Heart left ventricle (tissue), 16 donors: ENCODE measurements around the gene FGF14. TPM values are rescaled to one million over a fixed set of nuclear protein-coding genes. Genes with fewer than 3 reads are reported as not detected.

Experiments used
- ATAC-seq, 4 donors: fragments of 200-7000 bp; cut with Tn5 transposase; one replicate each; pipeline ENCODE4 v1.9.1; 2020 to 2022; ENCODE audit warnings: moderate library complexity in 4 of 4, mild to moderate bottlenecking in 3 of 4, moderate number of reproducible peaks in 1 of 4
- DNase-seq, 5 donors: peaks; one replicate each; pipeline ENCODE4 v3.0.0-alpha.2; 2020
- H3K27ac ChIP-seq, 12 donors: fragments of 200-600 bp; sonication (generic) in 4 of 12; one replicate each; pipeline versions ENCODE4 v1.5.0 to v1.8.0; 2016 to 2022; ENCODE audit warnings: mild to moderate bottlenecking in 2 of 12
- H3K27me3 ChIP-seq, 9 donors: fragments of 200-600 bp; sonication (generic) in 2 of 9; one replicate each; pipeline versions ENCODE4 v1.5.1 to v1.8.0; 2016 to 2022; ENCODE audit warnings: mild to moderate bottlenecking in 3 of 9
- H3K36me3 ChIP-seq, 9 donors: fragments of 200-600 bp; sonication (generic) in 2 of 9; one replicate each; pipeline versions ENCODE4 v1.5.0 to v1.8.0; 2018 to 2022; ENCODE audit warnings: mild to moderate bottlenecking in 2 of 9
- H3K4me1 ChIP-seq, 12 donors: fragments of 200-600 bp; sonication (generic) in 4 of 12; one replicate each; pipeline versions ENCODE4 v1.5.0 to v1.8.0; 2016 to 2022; ENCODE audit warnings: mild to moderate bottlenecking in 3 of 12
- H3K4me3 ChIP-seq, 12 donors: fragments of 200-600 bp; sonication (generic) in 4 of 12; one replicate each; pipeline versions ENCODE4 v1.5.0 to v1.8.0; 2017 to 2022; ENCODE audit warnings: mild to moderate bottlenecking in 9 of 12, moderate library complexity in 4 of 12
- H3K9me3 ChIP-seq, 12 donors: fragments of 200-600 bp; sonication (generic) in 4 of 12; one replicate each; pipeline versions ENCODE4 v1.5.0 to v1.8.0; 2016 to 2022; ENCODE audit warnings: mild to moderate bottlenecking in 1 of 12
- POLR2A ChIP-seq, 2 donors: fragments of 450-650 bp; IDR thresholded peaks; one replicate each; pipeline ENCODE4 v1.6.1; 2017; ENCODE audit warnings: antibody characterized with exemption in 2 of 2, mild to moderate bottlenecking in 2 of 2, moderate library complexity in 2 of 2
- WGBS, 4 donors: extraction: QIAGEN DNeasy Blood & Tissue Kit in 2 of 4; methylation state at CpG; one replicate each; pipeline versions ENCODE4 v1.1.5 to v1.1.7; 2013 to 2018; 5-methylcytosine and 5-hydroxymethylcytosine counted together
- intact Hi-C, 10 donors: fragments of 100-400 bp; cut with DNase I; formaldehyde crosslinking; loops; one replicate each; pipeline versions ENCODE4 v1.11.1 to v1.14.2; 2022
- polyA plus RNA-seq, 2 donors: library from polyadenylated mRNA; stranded (reverse); fragments of 200-250 nt; gene quantifications; one replicate each; pipeline ENCODE4 v1.2.3, GENCODE V29; 2013
- total RNA-seq, 9 donors: library from RNA; depleted of rRNA in 2 of 9; stranded (reverse); fragments of >200 nt in 2 of 9; fragmentation: NEBNext Ultra II Directional in 3 of 9; extraction: Animal tissue kit (Norgen Biotek cat#: 25700) in 3 of 9; gene quantifications; one replicate each; pipeline versions ENCODE4 v1.1.0 to v1.2.4, GENCODE V29; 2016 to 2023
- TF ChIP-seq, protein P1 (sequence below), 12 donors: fragments of 200-600 bp; sonication (generic) in 4 of 12; IDR thresholded peaks; one replicate each; pipeline versions ENCODE4 v1.5.0 to v1.8.0; 2018 to 2022; ENCODE audit warnings: antibody characterized with exemption in 12 of 12, mild to moderate bottlenecking in 5 of 12
- donor health status: ischemic (EF 13 %, LVEDD 7.1; RV severe dilation, severe dysfunction).
- donor health status: healthy with polysubstance abuse.
- donor health status: DM: no; HTN: yes; CAD: no.
- donor health status: DM: no; HTN: no; CAD: no.
- donor health status: ischemic (EF 25% LVEDD 6.9; RV normal size, moderate dysfunction).
- donor health status: ischemic (EF 25% LVEDD 5.7; RV mildly dilated, moderate dysfunction).
- donor health status: healthy.
- donor health status: DM: yes; HTN: yes; CAD: no.
- donor health status: ischemic (EF 35%, LVEDD 5.7; RV mildly dilated, moderate dysfunction).
- donor health status: nonischemic (EF 11% LVEDD 7.7; RV severe dilation, severe dysfunction).
- donor health status: DM: yes; HTN: yes; CAD: no.
- donor health status: PGD.
- donor health status: ischemic (EF 29% LVEDD 5.4; RV normal size, mild dysfunction).
- donor health status: nonischemic (EF 23%, LVEDD 6.1; RV moderate dilation, normal function).

Gene FGF14
- total and polyA plus RNA-seq, 11 donors, result 0.14 to 6.3 (median 3.9) TPM

DNA sequence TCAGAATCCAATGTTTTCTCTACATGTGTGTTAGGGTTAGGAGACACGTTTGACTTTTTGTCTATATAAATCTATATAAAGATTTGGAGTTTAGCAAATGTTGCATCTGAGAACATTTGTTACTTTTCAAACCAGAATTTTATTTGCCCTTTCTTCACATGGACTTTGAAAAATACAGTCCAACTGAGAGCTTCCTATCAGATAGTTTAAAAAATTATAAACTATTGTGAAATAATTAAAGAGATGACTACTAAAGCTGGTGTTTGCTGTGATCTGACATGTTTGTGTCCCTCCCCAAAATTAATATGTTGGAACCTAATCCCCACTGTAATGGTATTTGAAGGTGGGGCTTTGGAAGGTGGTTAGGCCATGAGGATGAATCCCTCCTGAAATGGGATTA is 652.3 kb downstream of the FGF14 start:
- ATAC-seq (no peak), DNase-seq (no peak)
- 82 to 89% (median 86%) methylated on average over 1 of the region's 1 CpG for WGBS, 4 donors
- no peaks in the 10 kb centered on the region for H3K36me3 ChIP-seq
- no peak overlapping the region for H3K4me3 ChIP-seq
- no peak overlapping the region for H3K27ac ChIP-seq
- TF ChIP-seq POLR2A (IDR thresholded peaks at IDR 0.05), result no peak
- TF ChIP-seq, protein P1, sequence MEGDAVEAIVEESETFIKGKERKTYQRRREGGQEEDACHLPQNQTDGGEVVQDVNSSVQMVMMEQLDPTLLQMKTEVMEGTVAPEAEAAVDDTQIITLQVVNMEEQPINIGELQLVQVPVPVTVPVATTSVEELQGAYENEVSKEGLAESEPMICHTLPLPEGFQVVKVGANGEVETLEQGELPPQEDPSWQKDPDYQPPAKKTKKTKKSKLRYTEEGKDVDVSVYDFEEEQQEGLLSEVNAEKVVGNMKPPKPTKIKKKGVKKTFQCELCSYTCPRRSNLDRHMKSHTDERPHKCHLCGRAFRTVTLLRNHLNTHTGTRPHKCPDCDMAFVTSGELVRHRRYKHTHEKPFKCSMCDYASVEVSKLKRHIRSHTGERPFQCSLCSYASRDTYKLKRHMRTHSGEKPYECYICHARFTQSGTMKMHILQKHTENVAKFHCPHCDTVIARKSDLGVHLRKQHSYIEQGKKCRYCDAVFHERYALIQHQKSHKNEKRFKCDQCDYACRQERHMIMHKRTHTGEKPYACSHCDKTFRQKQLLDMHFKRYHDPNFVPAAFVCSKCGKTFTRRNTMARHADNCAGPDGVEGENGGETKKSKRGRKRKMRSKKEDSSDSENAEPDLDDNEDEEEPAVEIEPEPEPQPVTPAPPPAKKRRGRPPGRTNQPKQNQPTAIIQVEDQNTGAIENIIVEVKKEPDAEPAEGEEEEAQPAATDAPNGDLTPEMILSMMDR (IDR thresholded peaks at IDR 0.05), result no peak
- H3K27me3 ChIP-seq, result no peaks in the 10 kb centered on the region
- H3K4me1 ChIP-seq, result peaks cover 0 to 9% (median 0%) of the 10 kb centered on the region in 12 donors
- intact Hi-C loops, result no loop called here
- no peaks in the 10 kb centered on the region for H3K9me3 ChIP-seq

DNA sequence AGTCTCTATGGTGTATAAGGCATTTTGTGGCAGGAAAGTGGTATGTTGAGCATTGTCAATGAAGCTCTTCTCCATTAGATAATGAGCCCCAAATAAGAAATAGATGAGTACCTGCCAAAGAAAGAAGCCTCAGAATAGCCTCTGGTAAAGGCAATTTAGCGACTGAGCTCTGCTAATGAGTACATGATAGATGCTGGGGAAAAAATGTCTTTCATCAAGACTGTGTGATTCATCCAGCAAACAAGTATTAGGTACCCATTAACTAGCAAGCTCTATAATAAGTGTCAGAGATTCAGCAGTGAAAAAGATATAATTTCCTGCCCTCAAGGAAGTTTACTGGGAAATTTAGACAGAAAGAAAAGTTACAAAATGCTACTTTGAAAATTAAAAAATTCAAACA is 654.8 kb downstream of the FGF14 start:
- Histone ChIP-seq H3K4me1 (peaks cover 0 to 9% (median 0%) of the 10 kb centered on the region in 12 donors), H3K36me3 (no peaks in the 10 kb centered on the region), H3K4me3 (no peak overlapping the region), H3K27ac (no peak overlapping the region), H3K9me3 (no peaks in the 10 kb centered on the region), H3K27me3 (no peaks in the 10 kb centered on the region)
- DNase-seq (no peak), ATAC-seq (no peak)
- intact Hi-C loops, result no loop called here
- WGBS, 4 donors, result 70 to 95% (median 80%) methylated on average over 1 of the region's 1 CpG
- no peak for TF ChIP-seq POLR2A (IDR thresholded peaks at IDR 0.05)
- TF ChIP-seq, protein P1 (IDR thresholded peaks at IDR 0.05), result no peak

DNA sequence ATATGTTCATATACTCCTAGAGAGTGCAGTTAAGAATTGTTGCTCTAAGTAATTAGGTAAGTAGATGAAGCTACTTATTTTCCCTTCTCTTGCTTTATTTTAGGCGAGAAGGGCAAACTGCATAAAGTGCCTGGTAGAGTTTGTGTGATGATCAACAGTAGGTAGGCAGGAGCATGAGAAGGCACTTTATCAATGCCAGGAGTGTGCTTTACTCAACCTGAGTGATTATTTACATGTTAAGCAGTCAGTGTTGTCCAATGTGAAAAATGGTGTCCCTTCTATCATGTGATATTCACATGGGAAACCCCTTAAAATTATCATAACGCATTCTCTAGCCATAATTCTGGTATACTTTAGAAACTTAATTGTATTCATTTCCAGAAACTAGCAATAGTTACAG is 655.3 kb downstream of the FGF14 start:
- WGBS, 4 donors, result 71 to 90% (median 83%) methylated on average over 2 of the region's 2 CpGs
- intact Hi-C loops, result no loop called here
- ATAC-seq, result no peak
- peaks cover 0 to 5% (median 0%) of the 10 kb centered on the region in 12 donors for H3K4me1 ChIP-seq
- DNase-seq, result no peak
- no peaks in the 10 kb centered on the region for H3K36me3 ChIP-seq
- H3K4me3 ChIP-seq, result no peak overlapping the region
- no peak for TF ChIP-seq POLR2A (IDR thresholded peaks at IDR 0.05)
- TF ChIP-seq, protein P1 (IDR thresholded peaks at IDR 0.05), result no peak
- H3K27ac ChIP-seq, result no peak overlapping the region
- no peaks in the 10 kb centered on the region for H3K9me3 ChIP-seq
- H3K27me3 ChIP-seq, result no peaks in the 10 kb centered on the region

DNA sequence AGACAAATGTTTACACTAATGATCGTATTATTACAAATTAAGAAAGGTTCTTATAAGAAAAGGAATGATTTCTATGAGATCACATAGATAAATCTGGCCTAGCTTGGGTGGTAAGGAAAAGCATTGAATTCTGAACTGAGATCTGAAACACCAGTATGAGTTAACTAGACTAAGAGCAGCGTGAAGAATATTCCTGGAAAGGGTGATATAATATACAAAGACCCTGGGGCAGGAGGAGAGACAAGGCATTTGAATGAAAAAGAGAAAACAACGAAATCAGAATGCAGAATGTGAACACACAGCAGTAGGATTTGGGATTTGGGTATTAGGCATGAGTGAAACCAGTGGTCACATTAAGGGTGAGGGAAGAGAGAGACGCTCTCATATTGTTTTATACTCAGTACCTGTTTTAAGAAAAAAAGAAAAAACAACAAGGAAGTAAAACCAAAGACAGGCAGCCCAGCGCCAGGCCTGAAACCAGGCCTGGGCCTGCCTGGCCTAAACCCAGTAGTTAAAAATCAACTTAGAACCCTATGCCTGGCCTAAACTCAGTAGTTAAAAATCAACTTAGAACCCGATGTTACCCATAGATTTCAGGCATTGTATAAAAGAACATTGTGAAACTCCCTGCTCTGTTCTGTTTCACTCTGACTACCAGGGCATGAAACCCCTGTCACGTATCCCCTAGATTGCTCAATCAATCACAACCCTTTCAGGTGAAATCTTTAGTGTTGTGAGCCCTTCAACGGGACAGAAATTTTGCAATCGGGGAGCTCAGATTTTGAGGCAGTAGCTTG is 662.3 kb downstream of the FGF14 start:
- H3K27me3 ChIP-seq, result no peaks in the 10 kb centered on the region
- H3K4me1 ChIP-seq, result no peaks in the 10 kb centered on the region
- WGBS, 4 donors, result 83 to 87% (median 85%) methylated on average over 9 of the region's 9 CpGs
- intact Hi-C loops, result no loop called here
- no peak overlapping the region for H3K27ac ChIP-seq
- no peak for ATAC-seq
- H3K9me3 ChIP-seq, result no peaks in the 10 kb centered on the region
- DNase-seq, result no peak
- no peak for TF ChIP-seq POLR2A (IDR thresholded peaks at IDR 0.05)
- TF ChIP-seq, protein P1 (IDR thresholded peaks at IDR 0.05), result no peak
- H3K4me3 ChIP-seq, result no peak overlapping the region
- no peaks in the 10 kb centered on the region for H3K36me3 ChIP-seq
